Measurements from ENCODE around the gene MMP21. TPM values are rescaled to one million over a fixed set of nuclear protein-coding genes. Genes with fewer than 3 reads are reported as not detected.

The MMP21 gene
- total RNA-seq, 1 experiment from 2014 or later = not detected

DNA sequence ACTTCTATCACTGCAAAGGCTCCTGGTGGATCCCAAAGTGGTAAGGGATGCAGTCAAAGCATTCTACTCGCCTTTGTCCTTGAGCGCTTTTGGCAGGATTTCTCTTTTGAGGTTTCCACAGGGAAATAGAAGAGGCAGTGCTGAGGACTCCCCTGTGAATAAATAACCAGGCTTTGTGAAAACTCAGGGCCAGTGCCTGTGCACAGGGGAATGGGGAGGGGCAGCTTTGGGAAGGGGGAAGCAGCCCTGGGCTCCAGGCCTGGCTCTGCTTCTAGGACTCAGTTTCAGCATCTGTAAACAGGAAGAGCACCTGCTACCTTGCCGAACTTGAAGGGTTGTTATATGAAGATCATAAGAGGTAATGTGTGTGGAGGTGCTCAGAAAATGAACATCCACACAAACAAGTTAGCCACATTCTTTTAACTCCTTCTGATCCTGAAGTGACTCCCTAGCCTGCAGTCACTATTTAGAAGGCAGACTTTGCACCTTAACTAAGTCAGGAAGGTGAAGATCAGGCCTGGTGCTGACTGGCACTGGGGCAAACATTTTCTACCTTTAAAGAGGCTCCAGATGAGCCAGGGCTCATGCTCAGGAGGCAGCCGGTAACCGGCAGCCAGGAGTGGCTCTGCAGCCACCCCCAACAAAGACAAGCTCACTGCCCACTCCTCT, 22.5 kb upstream of the MMP21 start:
- no peaks in the 10 kb centered on the region for H3K27me3 ChIP-seq (replicated peaks; ENCODE audit: control insufficient read depth, insufficient read depth, low read length)

DNA sequence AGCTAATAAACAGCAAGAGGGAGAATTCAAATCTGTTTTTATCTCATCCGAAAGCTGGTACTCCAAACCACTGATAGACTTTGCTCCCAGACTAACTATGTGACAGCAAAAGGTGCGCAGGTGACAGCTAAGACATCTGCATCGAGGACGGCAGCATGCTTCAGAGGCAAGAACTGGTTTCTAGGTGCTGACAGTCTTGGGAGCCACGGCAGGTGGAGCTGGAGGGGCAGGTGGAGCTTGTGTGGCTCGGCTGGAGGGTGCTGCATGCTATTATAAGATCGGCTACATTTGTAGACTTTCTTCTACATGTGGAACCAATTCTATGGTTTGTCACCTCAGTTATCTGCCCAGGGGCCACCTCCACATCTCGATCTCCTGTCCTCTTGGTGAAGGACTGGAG, 21.8 kb upstream of the MMP21 start:
- Mint-ChIP-seq H3K9me3 (ENCODE audit: unreplicated experiment) (no peaks in the 10 kb centered on the region), H3K4me1 (ENCODE audit: low read depth, unreplicated experiment) (peaks cover 4% of the 10 kb centered on the region), H3K36me3 (ENCODE audit: insufficient read depth, unreplicated experiment) (peaks cover 9% of the 10 kb centered on the region), H3K27me3 (ENCODE audit: insufficient read depth, unreplicated experiment) (no peaks in the 10 kb centered on the region), H3K4me3 (ENCODE audit: unreplicated experiment) (no peak overlapping the region), H3K27ac (ENCODE audit: unreplicated experiment) (no peak overlapping the region)
- H3K4me3 ChIP-seq (ENCODE audit: low read depth, low read length) = no peak overlapping the region
- TF ChIP-seq, protein P1, sequence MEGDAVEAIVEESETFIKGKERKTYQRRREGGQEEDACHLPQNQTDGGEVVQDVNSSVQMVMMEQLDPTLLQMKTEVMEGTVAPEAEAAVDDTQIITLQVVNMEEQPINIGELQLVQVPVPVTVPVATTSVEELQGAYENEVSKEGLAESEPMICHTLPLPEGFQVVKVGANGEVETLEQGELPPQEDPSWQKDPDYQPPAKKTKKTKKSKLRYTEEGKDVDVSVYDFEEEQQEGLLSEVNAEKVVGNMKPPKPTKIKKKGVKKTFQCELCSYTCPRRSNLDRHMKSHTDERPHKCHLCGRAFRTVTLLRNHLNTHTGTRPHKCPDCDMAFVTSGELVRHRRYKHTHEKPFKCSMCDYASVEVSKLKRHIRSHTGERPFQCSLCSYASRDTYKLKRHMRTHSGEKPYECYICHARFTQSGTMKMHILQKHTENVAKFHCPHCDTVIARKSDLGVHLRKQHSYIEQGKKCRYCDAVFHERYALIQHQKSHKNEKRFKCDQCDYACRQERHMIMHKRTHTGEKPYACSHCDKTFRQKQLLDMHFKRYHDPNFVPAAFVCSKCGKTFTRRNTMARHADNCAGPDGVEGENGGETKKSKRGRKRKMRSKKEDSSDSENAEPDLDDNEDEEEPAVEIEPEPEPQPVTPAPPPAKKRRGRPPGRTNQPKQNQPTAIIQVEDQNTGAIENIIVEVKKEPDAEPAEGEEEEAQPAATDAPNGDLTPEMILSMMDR (IDR thresholded peaks at IDR 0.05; ENCODE audit: insufficient read depth in 1 of 2, low read depth in 1 of 2, low read length in 1 of 2, severe bottlenecking in 1 of 2, unreplicated experiment in 1 of 2) = no peak
- ChIA-PET POLR2A (no interaction called here), CTCF (interaction anchor here (0.6 kb wide), 1 partner anchor 680 kb away, joined by 4 read pairs; no protein-coding TSS in a partner anchor)
- no peaks in the 10 kb centered on the region for H3K4me1 ChIP-seq
- DNase-seq = no peak
- no peaks in the 10 kb centered on the region; the same call in 1 of the 2 replicates for H3K36me3 ChIP-seq (ENCODE audit: control insufficient read depth, insufficient read depth, low read length)
- no TSS peak for BruUV-seq (replicated peaks)
- H3K9me3 ChIP-seq = no peaks in the 10 kb centered on the region
- no peaks in the 10 kb centered on the region for H3K27me3 ChIP-seq (replicated peaks; ENCODE audit: control insufficient read depth, insufficient read depth, low read length)
- intact Hi-C loops (cut with micrococcal nuclease; ENCODE audit: unreplicated experiment) = no loop called here

More for the DNA sequence above, 22.5 kb upstream of the MMP21 start:
- intact Hi-C loops (cut with micrococcal nuclease; ENCODE audit: unreplicated experiment) = no loop called here
- Histone ChIP-seq H3K4me1 (no peaks in the 10 kb centered on the region), H3K4me3 (ENCODE audit: low read depth, low read length) (no peak overlapping the region), H3K9me3 (no peaks in the 10 kb centered on the region), H3K36me3 (ENCODE audit: control insufficient read depth, insufficient read depth, low read length) (no peaks in the 10 kb centered on the region; the same call in 1 of the 2 replicates)
- Mint-ChIP-seq H3K27me3 (ENCODE audit: insufficient read depth, unreplicated experiment) (no peaks in the 10 kb centered on the region), H3K4me3 (ENCODE audit: unreplicated experiment) (no peak overlapping the region), H3K4me1 (ENCODE audit: low read depth, unreplicated experiment) (no peaks in the 10 kb centered on the region), H3K27ac (ENCODE audit: unreplicated experiment) (no peak overlapping the region), H3K9me3 (ENCODE audit: unreplicated experiment) (no peaks in the 10 kb centered on the region), H3K36me3 (ENCODE audit: insufficient read depth, unreplicated experiment) (peaks cover 9% of the 10 kb centered on the region)
- TF ChIP-seq, protein P1 (IDR thresholded peaks at IDR 0.05; ENCODE audit: insufficient read depth in 1 of 2, low read depth in 1 of 2, low read length in 1 of 2, severe bottlenecking in 1 of 2, unreplicated experiment in 1 of 2) = no peak
- BruUV-seq (replicated peaks) = no TSS peak
- ChIA-PET CTCF (no interaction called here), POLR2A (no interaction called here)
- DNase-seq = no peak

DNA sequence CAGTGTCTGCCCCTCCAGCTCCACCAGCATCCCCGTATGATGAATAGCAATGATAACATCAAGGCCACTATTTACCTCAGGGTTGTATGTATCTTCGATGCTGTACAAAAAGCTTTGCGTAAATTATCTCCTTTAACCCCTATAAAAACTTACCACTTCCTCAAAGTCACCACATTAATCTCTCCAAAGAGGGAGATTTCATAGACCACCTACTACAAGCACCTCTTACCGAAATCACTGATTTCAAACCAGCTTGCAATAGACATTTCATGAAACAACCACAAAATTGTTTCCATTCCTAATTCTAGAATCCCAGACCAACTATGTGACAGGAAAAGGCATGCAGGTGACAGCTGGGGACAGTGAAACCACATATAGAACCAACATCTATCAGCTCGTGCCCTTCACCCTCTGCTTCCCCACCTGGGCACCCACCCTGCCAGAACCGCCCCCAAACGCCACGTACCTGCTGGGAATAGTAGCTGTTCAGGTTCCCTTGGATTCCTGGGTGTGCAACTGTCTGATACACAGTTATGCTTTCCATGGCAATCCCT, 20.1 kb upstream of the MMP21 start:
- H3K9me3 Mint-ChIP-seq (ENCODE audit: unreplicated experiment) = no peaks in the 10 kb centered on the region
- H3K4me1 ChIP-seq = no peaks in the 10 kb centered on the region
- BruUV-seq (replicated peaks) = no TSS peak
- H3K27ac Mint-ChIP-seq (ENCODE audit: unreplicated experiment) = no peak overlapping the region
- H3K27me3 Mint-ChIP-seq (ENCODE audit: insufficient read depth, unreplicated experiment) = no peaks in the 10 kb centered on the region
- H3K9me3 ChIP-seq = no peaks in the 10 kb centered on the region
- peaks cover 7% of the 10 kb centered on the region for H3K4me1 Mint-ChIP-seq (ENCODE audit: low read depth, unreplicated experiment)
- ChIA-PET POLR2A (no interaction called here), CTCF (interaction anchor here (0.5 kb wide), 1 partner anchor 11 kb away, joined by 4 read pairs; no protein-coding TSS in a partner anchor)
- DNase-seq = no peak
- no peaks in the 10 kb centered on the region; the same call in 1 of the 2 replicates for H3K36me3 ChIP-seq (ENCODE audit: control insufficient read depth, insufficient read depth, low read length)
- peaks cover 6% of the 10 kb centered on the region for H3K36me3 Mint-ChIP-seq (ENCODE audit: insufficient read depth, unreplicated experiment)
- no peaks in the 10 kb centered on the region for H3K27me3 ChIP-seq (replicated peaks; ENCODE audit: control insufficient read depth, insufficient read depth, low read length)
- TF ChIP-seq, protein P1 (IDR thresholded peaks at IDR 0.05; ENCODE audit: insufficient read depth in 1 of 2, low read depth in 1 of 2, low read length in 1 of 2, severe bottlenecking in 1 of 2, unreplicated experiment in 1 of 2) = no peak
- no peak overlapping the region for H3K4me3 ChIP-seq (ENCODE audit: low read depth, low read length)
- no peak overlapping the region for H3K4me3 Mint-ChIP-seq (ENCODE audit: unreplicated experiment)
- intact Hi-C loops (cut with micrococcal nuclease; ENCODE audit: unreplicated experiment) = no loop called here

All from Caco-2 (cell line).